DMS114 treated with DMSO at 0.1 percent for 48 hours (cell line): ENCODE measurements around the gene MR1.
"Not testable (repeated sequence)": the region's sequence is repeated elsewhere in the genome, so short reads cannot be mapped to it uniquely, and the experiment has no call there.

Source experiments
- DNase-seq: peaks from one replicate; lab custom pipeline; 2025; ENCODE audit not compliant: unreplicated experiment; lab: John Stamatoyannopoulos, UW

MR1 gene

DNA sequence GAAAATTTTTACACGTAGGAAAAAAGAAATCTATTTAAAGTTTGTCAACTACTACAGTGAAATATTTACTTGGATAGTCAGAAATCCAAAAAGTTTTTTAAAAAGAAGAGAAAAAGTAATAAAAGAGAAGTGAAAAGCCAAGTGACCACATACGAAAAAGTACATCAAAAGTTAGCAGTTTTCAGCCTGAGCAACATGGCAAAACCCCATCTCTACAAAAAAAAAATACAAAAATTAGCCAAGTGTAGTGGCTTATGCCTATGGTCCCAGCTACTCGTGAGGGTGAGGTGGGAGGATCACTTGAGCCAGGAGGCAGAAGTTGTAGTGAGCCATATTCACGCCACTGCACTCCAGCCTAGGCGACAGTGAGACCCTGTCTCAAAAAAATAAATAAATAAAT lies 5.2 kb upstream of the MR1 start:
- no peak for DNase-seq

DNA sequence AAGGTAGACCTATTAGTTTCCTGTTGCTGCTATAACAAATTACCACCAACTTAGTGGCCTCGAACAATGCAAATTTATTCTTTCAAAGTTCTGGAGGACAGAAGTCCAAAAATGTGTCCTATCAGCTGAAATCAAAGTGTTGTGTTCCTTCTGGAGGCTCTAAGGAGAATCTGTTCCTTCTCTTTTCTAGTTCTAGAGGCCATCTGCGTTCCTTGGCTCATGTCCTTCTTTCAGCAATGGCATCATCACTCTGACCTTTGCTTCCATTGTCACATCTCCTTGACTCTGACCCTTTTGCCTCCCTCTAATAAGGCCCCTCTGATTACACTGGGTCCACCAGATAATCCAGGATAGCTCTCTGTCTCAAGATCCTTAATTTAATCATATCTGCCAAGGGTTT lies 1.2 kb upstream of the MR1 start:
- no peak for DNase-seq

DNA sequence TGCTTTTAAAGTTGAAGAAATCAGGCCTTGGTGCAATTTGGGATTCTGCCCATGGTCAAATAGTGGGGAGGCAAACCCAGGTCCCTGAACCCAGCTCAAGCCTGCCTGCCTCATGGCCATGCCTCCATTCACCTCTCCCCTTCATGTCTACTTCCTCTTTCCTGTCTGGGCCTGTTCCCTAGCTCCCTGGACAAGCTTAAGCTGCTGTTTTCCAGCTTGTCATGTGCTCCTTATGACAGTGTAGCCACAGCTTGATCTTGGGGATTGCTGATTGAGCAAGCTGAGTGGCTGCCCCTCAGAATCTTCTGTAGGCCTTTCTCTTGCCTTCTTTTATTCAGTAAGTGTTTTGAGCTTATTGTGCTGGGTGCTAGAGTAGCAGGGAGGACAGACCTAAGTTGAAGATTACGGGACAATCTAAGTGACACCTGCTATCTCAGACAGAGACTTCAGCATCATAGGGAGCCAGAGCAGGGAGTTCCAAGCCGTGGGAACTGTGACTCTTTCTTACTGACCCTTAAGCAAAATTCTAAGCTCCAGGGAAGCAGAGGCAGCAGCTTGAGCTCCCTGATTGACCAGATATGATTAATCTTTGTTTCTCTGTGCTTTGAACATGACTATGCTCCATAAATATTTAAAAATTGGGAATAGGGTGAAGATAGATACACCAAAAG lies 520 bp upstream of the MR1 start:
- DNase-seq: peak; percentile 53

DNA sequence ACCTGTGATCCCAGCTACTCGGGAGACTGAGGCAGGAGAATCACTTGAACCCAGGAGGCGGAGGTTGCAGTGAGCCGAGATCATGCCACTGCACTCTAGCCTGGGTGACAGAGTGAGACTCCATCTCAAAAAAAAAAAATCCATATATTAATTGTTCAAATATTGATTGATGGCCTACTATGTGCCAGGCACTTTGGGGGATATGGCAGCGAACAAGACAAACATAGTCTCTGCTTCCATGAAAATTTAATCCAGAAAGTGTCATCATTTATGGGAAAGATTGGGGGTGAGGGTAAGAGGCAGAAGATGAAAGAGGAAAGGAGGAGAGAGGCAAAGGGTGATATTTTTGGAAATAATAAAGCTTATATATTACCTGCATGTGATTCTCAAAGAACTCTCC lies 1.4 kb downstream of the MR1 start:
- not testable (repeated sequence) for DNase-seq

DNA sequence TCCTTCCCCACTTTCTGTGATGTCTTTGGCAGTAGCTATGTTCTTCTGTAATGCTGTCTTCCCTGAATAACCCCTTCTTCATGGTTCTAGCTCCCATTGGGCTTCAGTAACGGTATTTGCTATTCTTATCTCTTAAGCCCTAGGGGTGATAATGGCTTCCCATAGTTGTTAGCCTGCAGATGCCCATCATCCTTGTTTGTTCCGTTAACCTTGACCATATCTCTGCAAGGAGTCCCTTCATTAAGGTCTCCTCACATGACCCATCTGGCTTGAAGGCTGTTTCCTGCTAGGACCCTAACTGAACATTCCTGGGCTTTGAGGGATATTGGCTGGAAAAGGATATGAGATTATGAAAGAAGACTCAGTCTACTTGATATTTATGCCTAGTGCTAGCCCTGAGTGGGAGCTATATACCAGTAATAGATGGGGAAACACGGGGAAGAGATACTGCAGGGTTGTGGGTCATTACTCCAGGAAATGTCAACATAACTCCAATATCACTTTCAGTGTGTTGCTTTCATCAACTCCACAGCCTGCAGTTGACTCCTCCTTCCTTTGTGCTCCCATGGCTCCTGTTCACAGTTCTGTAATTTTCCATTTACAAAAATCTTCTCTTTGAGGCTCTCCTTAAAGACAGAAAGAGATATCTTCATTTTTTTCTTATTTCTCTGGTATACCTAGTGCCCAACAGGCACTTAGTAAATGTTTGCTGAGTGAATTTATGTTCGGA lies 2.5 kb downstream of the MR1 start:
- DNase-seq: no peak

DNA sequence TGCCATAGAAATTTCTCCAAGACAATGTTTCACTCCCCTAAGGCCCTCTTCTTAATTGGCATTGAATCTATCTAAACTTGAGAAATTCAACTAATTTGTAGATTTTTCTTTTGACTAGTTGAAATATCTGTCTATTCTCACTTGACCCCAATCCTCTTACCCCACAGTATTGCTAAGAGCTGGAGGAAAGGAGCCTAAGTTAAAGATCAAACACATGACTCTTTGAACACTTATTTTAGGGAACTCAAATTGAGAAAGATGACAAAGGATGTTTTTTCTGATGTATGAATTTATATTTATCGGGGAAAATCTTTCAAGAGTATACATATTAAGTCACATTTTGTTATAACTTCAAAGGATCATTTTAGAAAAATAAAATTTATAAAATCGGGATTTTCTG lies 3.6 kb downstream of the MR1 start:
- no peak for DNase-seq

DNA sequence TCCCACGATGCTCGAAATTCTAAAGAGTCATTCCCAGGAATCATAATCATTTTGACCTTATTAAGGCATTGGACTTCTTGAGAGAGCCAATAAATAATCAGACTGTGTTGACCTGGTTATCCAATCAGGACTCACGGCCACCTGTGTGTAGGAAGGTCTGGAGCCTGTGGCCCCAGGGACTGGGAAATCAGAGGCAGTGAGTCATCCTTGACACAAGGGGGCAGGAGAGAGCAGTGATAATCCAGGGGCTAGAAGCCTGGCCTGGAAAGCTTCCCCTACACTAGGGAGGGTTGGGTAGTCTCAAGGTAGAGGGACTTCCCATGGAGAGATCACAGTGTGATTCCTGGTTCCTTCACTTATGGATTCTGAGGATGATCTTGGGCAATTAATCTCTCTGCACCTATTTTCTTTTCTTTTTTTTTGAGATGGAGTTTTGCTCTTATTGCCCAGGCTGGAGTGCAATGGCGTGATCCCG lies 4.7 kb downstream of the MR1 start:
- DNase-seq: no peak

DNA sequence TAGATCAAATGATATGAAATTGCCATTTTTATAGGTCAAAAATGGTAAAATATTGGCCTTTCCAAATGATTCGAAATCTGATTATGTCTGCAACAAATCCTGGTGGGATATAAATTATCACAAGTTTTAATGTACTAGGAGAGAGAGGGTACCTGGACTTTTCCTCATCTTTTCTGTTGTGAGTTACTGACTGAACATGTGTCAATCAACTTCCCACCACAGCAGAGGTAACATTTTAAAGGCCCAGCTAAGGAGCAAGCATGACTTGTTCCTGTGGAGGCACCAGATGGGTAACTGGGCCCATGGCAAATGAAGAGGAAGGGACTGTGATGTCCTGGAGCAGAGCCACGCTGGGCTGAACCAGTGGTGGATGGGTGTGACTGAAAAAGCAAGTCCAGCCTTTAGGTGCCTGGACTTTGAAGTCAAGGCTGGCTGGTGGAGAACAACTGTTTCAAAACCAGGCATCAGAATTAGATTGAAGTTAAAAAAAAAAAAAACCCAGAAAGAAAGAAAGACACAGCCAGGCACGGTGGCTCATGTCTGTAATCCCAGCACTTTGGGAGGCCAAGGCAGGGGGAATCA lies 6.6 kb downstream of the MR1 start:
- no peak for DNase-seq

DNA sequence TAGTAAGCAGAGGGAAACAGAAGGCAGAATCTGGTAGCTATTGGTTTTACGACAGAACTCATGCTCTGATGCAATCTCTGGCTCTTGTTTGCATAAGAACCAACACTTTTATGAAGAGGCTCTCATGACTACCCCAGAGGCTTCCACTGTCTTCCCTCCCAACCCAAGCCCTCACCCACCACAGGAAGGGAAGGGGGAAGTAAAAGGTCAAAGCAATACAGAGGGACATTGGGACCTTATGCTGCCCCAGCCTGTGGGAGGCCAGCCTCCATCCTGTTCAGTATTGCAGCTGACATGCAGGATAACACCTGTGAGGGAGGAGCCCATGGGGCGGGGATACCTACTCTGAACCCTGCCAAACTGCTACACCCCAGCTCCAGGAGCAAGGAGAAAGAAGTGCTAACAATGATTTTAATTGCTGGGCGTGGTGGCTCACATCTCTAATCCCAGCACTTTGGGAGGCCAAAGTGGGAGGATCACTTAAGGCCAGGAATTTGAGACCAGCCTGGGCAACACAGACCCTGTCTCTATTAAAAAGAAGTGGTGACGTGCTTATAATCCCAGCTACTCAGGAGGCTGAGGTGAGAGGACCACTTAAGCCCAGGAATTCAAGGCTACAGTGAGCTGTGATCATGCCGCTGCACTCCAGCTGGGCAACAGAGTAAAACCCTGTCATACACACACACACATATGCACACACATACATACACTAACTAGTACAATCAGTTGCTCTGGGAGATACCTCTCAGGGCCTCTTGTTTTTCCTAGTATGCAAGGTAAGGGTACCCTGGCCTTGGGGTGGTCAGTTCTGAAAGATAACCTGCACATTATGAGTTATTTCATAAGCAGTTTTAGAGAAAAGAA lies 9.5 kb downstream of the MR1 start:
- no peak for DNase-seq

DNA sequence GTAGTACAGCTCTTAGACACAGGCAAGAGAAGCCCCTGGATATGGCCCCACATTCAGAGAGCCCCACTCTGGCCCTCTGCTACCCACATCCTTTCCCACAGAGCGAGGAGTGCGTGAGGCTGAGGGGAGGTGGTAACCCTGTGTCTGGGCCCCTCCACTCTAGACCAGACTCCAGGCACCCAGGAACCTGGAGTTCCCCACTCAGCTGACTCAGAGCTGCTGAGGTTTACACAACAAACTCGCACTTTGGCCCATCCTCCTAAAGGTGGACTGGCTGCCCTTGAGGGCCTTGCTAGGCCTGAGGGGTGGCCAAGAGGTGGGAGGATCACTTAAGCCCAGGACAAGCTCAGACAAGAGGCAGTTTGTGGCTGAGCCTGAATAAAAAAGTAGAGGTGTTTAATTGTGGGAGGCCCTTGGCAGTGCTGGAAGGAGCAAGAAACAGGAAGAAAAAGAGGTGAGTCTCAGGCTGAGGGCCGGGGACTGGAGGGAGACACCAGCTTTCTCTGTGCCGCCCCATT lies 10.7 kb downstream of the MR1 start:
- no peak for DNase-seq

DNA sequence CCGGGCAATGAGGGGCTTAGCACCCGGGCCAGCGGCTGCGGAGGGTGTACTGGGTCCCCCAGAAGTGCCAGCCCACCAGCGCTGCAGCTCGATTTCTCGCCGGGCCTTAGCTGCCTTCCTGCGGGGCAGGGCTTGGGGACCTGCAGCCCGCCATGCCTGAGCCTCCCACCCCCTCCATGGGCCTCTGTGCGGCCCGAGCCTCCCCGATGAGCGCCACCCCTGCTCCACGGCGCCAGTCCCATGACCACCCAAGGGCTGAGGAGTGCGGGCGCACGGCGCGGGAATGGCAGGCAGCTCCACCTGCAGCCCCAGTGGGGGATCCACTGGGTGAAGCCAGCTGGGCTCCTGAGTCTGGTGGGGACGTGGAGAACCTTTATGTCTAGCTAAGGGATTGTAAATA lies 12.2 kb downstream of the MR1 start:
- DNase-seq: not testable (repeated sequence)

DNA sequence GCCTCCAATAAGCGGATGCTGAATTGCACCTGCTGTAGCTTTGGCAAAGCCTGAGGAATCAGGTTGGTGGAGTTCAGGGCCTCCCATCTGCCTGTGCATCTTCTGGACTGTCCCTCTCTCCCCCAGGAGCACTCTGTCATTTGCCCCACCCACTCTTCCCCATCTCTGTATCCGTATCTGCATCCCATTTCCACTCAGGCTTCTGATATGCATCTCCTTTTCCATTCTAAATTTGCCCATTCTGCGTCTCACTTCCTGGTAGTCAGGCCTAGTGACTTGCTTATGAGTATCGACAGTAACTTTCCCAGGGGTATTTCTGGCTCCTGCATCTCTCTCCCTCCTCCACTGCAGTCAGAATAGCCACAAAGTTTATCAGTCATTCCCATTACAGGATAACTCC lies 15.6 kb downstream of the MR1 start:
- no peak for DNase-seq

DNA sequence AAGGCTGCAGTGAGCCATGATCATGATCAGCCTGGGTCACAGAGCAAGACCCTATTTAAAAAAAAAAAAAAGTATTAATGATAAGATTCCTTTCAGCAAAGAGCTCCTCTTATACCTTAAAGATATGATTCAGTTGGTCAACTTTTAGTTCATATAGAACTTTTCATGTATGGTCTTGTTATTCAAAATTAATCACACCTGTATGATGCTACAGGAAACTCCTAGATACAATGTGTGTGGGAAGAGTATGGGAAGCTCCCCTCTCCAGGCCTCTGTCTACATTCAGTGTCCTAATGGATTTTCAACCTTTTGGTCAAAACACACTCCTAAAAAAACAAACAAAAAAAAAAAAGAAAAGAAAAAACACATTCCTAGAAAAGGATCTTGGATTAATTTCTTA lies 17.1 kb downstream of the MR1 start:
- no peak for DNase-seq

DNA sequence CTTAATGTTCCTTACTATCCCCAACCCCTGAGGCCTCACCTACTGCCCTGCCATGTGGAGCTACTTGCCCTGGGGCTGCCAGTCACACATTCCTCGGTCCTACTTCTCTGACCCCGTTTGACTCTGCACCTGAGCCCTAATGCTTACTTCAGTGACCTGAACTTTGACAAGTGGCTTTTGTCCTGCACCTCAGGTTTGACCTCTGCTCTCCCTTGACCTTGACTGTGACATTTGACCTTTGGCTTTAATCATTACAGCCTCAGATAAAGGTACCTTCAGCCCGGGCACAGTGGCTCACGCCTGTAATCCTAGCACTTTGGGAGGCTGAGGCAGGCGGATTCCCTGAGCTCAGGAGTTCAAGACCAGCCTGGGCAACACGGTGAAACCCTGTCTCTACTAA lies 22.8 kb downstream of the MR1 start:
- no peak for DNase-seq

DNA sequence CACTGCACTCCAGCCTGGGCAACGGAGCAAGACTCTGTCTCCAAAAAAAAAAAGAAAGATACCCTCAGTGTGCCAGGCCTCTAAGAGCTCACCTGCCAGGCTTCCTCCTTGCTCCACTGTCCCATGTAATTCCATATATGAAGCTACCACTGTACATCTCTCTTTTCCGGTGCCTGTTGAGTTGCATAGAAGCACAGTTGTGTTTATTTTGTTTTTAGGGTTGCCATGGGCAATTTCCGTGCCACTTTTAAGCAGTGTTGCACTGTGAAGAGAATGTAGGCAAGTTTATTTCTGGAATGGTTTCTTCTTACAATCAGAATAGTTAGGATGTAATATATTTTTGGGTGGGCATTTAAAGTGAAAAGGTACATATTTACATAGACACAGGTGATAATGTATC lies 23.3 kb downstream of the MR1 start:
- DNase-seq: no peak

DNA sequence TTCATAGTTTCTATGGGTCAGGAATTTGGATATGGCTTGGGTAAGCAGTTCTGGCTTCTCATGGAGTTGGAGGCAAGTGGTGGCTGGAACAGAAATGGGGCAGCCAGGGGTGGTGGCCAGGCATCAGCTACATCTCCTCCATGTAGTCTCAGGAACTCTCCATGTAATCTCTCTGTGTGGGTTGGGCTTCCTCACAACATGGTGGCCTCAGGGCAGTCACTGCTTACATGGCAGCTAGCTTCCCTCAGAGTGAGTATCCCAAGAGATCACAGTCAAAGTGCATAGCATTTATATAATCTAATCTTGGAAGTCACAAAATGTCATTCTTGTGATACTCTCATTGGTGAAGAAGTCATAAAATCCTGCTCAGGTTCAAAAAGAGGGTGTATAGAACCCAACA lies 25.7 kb downstream of the MR1 start:
- no peak for DNase-seq

DNA sequence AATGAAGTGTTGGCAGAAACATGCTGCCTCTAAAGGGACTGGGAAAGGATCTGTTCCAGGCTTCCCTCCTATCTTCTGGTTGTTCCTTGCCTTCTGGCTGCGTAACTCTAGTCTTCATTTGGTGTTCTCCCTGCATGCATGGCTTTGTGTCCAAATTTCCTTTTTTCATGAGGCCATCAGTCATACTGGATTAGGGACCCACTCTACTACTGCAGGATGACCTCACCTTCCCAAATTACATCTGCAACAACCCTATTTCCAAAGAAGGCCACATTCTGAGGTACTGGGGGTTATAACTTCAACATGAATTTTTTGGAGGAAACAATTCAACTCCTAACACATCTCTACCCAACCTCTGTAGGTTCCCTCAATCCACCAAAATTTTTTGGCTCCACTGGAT lies 26.3 kb downstream of the MR1 start:
- DNase-seq: no peak

DNA sequence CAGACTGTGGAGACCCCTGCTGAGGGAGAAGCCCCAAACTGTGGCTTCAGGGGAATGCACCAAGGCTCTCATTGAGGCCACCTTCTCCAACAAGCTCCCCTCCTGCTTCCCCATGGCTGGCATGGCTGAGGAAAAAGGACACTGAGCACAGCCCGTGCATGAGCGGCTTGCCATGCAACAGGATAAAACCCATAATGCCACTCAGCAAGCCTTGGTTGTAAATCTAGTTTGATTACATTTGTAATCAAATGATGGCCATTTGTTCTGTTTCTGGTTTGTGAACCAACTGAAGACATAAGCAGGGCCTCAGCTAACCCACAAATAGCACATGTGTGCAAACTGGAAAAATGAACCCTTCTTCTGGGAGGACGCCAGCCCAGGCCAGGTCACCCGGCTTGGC lies 27.2 kb downstream of the MR1 start:
- DNase-seq: not testable (repeated sequence)

DNA sequence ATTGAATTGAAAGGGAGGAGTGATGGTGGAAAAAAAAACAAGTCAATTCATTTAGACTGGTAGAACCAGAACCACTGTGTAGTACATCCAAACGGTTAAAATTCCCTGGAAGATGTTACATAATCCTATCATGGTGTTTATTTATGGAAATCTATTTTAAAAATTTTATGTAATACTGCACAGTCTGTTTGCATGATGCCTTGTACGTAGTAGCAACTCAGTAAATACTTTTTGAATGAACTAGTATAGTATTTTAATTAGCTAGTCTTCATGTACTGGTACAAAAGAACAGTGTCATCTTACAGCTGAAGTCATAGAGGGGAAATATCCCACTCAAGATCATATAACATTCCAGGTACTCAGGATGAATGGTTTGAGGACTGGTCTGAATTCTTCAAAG lies 27.7 kb downstream of the MR1 start:
- no peak for DNase-seq

DNA sequence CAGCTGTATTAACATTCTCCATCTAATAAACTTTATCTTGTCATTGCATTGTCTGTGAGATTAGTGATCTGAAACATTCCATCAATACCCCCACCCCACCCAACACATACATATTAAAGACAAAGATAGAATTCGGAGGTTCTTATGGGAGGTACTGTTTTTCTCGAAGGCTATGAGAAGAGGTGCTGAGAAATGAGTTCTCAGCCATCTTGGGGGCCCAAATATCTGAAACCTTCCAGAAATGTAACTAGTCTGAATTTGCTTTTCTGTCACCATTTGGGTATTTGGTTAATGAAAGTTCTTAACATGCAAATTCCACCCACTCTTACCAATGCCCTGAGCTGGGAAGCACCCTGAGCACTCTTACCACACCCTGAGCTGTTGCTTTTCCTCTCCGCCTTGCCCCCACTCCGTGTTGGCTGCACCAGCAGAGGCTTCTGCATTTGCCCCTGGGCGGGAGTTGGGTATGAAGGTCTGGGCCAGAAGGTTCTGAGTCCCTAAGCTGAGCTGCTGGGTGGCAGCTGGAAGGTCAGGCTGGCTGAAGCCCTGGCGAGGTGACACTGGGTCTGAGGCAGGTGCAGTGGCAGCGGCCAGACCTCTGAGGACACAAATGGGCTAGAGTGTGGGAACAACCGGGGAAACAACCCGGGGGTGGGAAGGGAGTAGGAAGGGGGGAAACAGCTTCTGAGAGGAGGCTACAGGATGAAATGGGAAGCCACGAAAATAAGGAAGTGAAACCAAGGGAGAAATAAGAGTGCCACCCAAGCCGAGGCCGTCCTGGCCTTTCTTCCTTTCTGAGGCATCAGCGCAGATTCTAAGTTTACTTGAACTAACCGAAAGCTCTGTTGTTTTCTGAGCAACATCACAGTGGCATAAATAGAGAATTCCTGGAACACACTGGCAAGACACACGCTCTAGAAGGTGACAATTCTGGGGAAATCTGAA lies 28.4 kb downstream of the MR1 start:
- no peak for DNase-seq
